PC-3 (cell line): ENCODE data around the gene TANGO2.

Experiments used
- CTCF ChIP-seq: fragments of 300-600 bp; sonication (generic); conservative IDR thresholded peaks from 2 replicates; pipeline ENCODE4 v1.5.1; 2017; ENCODE audit warnings: antibody characterized with exemption, low read depth, mild to moderate bottlenecking, low read length
- EZH2 ChIP-seq: fragments of 300-600 bp; sonication (generic); IDR thresholded peaks from one replicate; pipeline ENCODE4 v1.6.1; 2017; ENCODE audit warnings: antibody characterized with exemption, mild to moderate bottlenecking, low read length; ENCODE audit not compliant: unreplicated experiment

GRCh38 chr22:20029550-20030225, 8.8 kb downstream of the TANGO2 start:
- TF ChIP-seq CTCF, result no peak
- no peak for TF ChIP-seq EZH2
